AG09309 (cell line): Measurements from ENCODE around the gene MUSTN1.

Experiments
- DNase-seq: peaks from one replicate; pipeline ENCODE4 v3.0.0-alpha.2; 2010; ENCODE audit warnings: low read depth
- H3K4me3 ChIP-seq: 2 replicates; pipeline ENCODE4 v1.5.1; 2011; ENCODE audit warnings: mild to moderate bottlenecking, low read depth, low read length, moderate library complexity; ENCODE audit not compliant: control insufficient read depth
- TF ChIP-seq, protein P1 (sequence below): IDR thresholded peaks from 2 replicates; pipeline ENCODE4 v1.5.1; 2011; ENCODE audit warnings: mild to moderate bottlenecking, low read depth, low read length, inconsistent platforms; ENCODE audit not compliant: insufficient read depth, control insufficient read depth; ENCODE audit errors: missing control alignments

MUSTN1 gene

DNA sequence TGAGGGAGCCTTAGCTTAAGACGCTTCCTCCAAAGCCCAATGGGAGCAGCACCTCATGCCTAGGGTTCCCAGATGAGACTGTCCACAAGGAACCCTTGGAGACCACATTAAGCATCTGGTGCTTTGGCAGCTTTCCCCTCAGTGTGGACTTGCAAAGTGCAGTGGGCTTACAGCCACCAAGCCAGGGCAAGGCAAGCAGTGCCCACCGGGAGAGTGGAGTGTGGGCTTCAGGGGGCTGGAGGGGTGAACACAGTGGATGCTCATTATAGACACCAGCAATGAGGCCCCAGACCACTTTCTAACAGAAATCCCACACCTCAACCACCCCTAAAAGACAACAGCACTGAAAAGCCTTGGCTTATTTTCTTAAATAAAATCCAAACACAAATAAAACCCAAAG lies 9.1 kb upstream of the MUSTN1 start:
- no peak overlapping the region for H3K4me3 ChIP-seq
- TF ChIP-seq, protein P1, sequence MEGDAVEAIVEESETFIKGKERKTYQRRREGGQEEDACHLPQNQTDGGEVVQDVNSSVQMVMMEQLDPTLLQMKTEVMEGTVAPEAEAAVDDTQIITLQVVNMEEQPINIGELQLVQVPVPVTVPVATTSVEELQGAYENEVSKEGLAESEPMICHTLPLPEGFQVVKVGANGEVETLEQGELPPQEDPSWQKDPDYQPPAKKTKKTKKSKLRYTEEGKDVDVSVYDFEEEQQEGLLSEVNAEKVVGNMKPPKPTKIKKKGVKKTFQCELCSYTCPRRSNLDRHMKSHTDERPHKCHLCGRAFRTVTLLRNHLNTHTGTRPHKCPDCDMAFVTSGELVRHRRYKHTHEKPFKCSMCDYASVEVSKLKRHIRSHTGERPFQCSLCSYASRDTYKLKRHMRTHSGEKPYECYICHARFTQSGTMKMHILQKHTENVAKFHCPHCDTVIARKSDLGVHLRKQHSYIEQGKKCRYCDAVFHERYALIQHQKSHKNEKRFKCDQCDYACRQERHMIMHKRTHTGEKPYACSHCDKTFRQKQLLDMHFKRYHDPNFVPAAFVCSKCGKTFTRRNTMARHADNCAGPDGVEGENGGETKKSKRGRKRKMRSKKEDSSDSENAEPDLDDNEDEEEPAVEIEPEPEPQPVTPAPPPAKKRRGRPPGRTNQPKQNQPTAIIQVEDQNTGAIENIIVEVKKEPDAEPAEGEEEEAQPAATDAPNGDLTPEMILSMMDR: no peak
- no peak for DNase-seq

DNA sequence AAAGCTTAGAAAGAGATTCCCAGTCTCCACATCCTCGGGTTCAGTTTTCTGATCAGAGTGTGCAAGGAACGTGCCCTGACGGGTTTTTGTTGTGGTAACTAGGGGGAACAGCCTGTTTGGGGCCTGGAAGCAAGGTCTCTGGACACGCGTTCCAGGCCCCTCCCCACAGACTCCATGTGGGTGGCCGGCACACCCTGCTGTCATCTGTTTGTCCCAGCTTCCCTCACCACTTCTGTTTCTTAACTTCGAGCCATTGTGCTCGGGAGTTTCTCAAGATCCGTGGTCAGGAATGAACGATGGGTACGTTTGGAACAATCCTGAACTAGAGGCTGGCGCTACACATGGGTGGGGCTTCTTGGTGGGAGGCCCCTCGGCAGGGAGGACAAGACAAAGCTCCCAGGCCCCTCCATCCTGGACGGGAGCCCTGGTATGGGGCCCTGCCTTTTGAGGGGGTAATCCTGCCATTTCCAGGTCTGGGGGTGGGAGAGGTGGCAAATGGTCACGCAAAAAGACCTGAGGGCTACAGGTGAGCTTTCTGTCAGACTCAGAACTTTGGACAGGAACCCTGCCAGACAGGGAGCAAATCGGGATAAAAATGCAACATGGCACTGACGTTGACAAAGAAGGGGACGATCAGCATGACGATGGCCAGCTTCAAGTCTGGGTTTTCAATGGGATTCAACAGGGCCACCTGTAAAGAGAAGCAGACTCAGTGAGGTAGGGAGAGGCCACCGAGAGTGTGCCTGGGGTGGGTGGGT lies 8.5 kb upstream of the MUSTN1 start:
- DNase-seq: no peak
- TF ChIP-seq, protein P1: no peak
- no peak overlapping the region for H3K4me3 ChIP-seq

DNA sequence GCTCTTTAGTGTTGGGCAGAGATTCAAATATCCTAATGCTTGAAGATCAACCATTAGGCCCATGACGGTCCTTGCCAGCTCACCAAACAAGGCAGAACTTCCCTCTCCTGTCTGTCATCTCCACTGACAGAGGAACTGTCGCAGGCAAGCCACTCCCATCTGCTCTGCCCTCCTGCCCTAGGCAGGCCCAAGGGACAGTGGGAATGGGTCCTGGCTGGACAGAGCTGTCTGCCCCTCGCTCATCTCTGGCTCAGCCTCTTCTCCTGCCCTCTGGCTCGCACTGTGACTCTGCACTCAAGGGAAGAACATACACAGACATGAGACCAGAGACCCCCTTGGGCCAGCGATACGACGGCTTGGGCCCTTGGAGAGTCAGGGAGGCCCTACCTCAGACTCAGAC lies 7.6 kb upstream of the MUSTN1 start:
- TF ChIP-seq, protein P1: no peak
- no peak for DNase-seq
- no peak overlapping the region for H3K4me3 ChIP-seq

DNA sequence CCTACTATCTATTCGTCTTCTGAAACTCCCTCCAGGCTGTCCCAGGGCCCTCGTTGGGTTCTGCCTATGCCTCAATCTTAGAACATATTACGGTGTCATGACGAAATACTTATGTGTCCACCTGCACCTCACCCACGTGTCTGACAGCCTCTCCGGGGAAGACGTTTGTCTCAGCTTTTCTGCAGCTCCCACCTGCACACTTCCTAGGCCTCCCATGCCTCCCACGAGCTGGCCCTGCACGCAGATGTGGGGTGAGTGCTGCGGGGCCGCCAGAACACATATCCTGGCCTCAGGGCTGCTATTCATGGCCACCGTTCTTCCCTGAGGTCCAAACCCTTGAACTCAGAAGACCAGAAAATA lies 7.1 kb upstream of the MUSTN1 start:
- DNase-seq: no peak
- TF ChIP-seq, protein P1: no peak
- no peak overlapping the region for H3K4me3 ChIP-seq

DNA sequence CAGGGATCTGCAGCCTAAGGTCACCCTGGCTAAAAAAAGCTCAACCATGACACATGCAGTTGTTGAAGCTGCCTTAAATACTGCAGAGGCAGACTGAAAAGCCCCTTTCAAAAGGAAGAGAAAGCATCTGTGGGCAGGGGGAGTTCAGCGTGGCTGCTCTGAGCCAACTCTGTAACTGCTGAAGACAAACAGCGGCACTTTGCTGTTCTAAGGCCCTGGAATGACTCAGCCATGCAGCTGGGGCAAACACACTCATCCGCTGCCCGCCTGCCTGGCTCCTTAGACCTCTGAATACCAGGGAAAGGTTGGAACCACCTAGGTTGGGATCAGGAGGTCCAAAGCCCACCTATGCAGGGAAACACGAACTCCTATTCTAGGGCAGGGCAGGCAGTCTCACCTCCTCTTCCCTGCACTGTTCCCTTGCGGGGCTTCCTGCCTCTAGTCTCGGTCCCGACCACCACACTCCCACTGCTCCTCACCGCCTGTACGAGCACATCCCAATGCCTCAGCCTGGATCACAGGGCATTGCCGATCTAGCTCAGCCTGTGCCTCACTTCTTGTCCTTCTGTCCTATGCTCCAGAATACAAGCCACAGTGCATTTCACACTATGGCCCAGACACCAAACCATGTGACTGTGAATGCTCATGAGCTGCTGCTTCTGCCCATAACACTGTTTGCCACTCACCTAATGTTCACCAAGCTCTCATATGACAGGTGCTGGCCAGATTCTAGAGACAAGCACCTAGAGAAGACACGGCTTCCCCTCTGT lies 6.6 kb upstream of the MUSTN1 start:
- no peak overlapping the region for H3K4me3 ChIP-seq
- no peak for DNase-seq
- TF ChIP-seq, protein P1: no peak

DNA sequence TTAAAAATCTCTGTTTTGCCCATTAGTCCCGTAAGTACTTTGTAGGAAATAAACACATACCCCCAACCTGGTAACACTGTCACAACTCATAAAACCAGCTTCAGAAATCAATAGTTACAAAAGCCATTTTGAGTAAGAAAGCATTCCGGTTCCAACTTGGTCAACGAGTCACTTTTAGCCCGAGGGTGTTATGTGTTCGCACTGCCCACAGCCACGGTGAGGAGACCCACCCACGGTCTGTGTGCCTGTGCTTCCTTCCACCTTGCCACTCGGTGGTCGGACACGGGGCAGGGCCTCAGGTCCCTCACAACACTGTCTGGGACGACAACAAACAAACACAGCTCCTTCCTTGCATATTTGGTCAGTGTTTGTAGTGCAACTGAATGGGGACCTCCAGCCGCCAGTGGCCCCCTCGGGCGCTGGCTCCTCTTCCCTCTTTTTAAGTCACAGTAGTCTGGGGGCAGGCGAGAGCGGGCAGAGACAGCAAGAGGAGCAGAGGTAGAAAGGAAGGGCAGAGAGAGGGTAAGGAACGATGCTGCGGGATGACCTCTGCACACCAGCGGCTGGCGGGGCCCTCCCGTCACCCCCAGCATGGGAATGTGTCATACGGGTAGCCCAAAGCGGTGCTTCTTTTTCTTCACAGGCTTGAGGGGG lies 5.2 kb upstream of the MUSTN1 start:
- H3K4me3 ChIP-seq: no peak overlapping the region
- DNase-seq: no peak
- TF ChIP-seq, protein P1: no peak
